ENCODE results near the gene DLK2. TPM values are rescaled to one million over a fixed set of nuclear protein-coding genes. Genes with fewer than 3 reads are reported as not detected.

DLK2 gene
- total and polyA plus RNA-seq, 2 of the 13 experiments (the other 11 are each of a cell fraction or from before 2014, with no cell fraction given), result 1.2 to 3.8 TPM

DNA sequence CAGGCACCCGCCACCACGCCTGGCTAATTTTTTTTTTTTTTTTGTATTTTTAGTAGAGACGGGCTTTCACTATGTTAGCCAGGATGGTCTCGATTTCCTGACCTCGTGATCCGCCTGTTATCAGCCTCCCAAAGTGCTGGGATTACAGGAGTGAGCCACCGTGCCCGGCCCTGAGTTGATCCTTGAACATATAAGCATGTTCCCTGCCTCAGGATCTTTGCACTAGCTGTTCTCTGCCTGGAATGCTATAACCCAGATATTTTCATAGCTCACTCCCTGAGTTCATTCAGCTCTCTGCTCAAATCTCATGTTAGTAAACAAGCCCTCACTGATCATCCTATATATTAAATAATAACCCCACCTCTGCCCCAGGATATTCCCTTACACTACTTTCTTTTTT lies 9.0 kb upstream of the DLK2 start:
- Histone ChIP-seq H3K79me2 (ENCODE audit: insufficient read depth, low read length) (no peaks in the 10 kb centered on the region), H3K9ac (ENCODE audit: insufficient read depth, low read depth, low read length) (no peak overlapping the region), H3K27me3 (ENCODE audit: control insufficient read depth in 1 of 2, insufficient read depth in 2 of 2, low read length in 2 of 2) (peaks cover 0 to 17% of the 10 kb centered on the region in 2 experiments; a peak in 3 of 5 replicates), H4K20me1 (ENCODE audit: insufficient read depth, low read length) (no peaks in the 10 kb centered on the region), H3K4me2 (ENCODE audit: low read depth, low read length) (0 out of 2 replicates have a peak overlapping the region, but pooled peaks have one; percentile 3), H3K9me3 (ENCODE audit: low read length) (no peaks in the 10 kb centered on the region), H2AFZ (ENCODE audit: low read length) (no peak overlapping the region), H3K4me3 (replicated peaks in 1 of 3; ENCODE audit: insufficient read depth in 1 of 3, low read depth in 2 of 3, low read length in 3 of 3) (no peak overlapping the region), H3K36me3 (replicated peaks in 1 of 2; ENCODE audit: control insufficient read depth in 1 of 2, insufficient read depth in 2 of 2, low read length in 2 of 2) (no peaks in the 10 kb centered on the region), H3K27ac (ENCODE audit: extremely low read length, insufficient read depth, low read length) (no peak overlapping the region), H3K4me1 (ENCODE audit: insufficient read depth, low read length) (no peaks in the 10 kb centered on the region)
- BruUV-seq (replicated peaks), result no TSS peak
- ChIA-PET CTCF (ENCODE audit: low intra/inter-chr PET ratio, low total read pairs) (no interaction called here), POLR2A (interaction anchor here (0.8 kb wide), 2 partner anchors 30 to 32 kb away, joined by 3 to 4 read pairs; no protein-coding TSS in a partner anchor)
- in situ Hi-C loops (cut with HindIII; ENCODE audit: extremely low pct_ligation_motif_present, low pct_unique_long_range_greater_than_20kb), result no loop called here
- ATAC-seq (no peak), FAIRE-seq (no peak), DNase-seq (ENCODE audit: low spot score) (no peak)
- peak; percentile 82; the same call in 1 of the 2 replicates for TF ChIP-seq ZMYM3 (CRISPR knock-in tag; IDR thresholded peaks at IDR 0.05)
- TF ChIP-seq, protein P1, sequence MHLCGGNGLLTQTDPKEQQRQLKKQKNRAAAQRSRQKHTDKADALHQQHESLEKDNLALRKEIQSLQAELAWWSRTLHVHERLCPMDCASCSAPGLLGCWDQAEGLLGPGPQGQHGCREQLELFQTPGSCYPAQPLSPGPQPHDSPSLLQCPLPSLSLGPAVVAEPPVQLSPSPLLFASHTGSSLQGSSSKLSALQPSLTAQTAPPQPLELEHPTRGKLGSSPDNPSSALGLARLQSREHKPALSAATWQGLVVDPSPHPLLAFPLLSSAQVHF (CRISPR knock-in tag; IDR thresholded peaks at IDR 0.05), result no peak
- no peak for TF ChIP-seq MATR3 (CRISPR knock-in tag; IDR thresholded peaks at IDR 0.05)
- no peak for TF ChIP-seq NAIF1 (CRISPR knock-in tag; IDR thresholded peaks at IDR 0.05; ENCODE audit: borderline replicate concordance)
- no peak for TF ChIP-seq SKI (IDR thresholded peaks at IDR 0.05; ENCODE audit: partially characterized antibody)
- intact Hi-C loops (cut with micrococcal nuclease; ENCODE audit: unreplicated experiment), result no loop called here
- WGBS (ENCODE audit: low lambda C conversion rate), result 10% methylated on average over 8 of the region's 8 CpGs

DNA sequence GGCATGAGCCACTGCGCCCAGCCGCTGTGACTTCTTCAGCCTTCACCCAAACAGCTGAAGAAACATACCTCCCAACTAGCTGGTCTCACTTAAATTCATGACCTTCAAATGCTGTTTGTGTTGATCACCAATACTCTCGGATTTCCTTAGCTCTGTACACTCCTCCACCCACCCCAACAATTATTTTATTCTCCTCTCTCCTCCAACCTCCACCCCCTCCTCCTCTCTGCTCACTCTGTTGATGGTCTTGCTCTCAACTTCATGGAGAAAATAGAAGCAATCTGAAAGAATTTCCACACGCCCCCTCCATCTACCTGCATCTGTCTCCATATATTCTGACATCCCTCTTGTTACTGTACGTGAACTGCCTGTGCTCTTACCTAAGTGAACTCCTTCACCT lies 6.6 kb upstream of the DLK2 start:
- H3K27me3 ChIP-seq (ENCODE audit: control insufficient read depth in 1 of 2, insufficient read depth in 2 of 2, low read length in 2 of 2), result peaks cover 0 to under 1% of the 10 kb centered on the region in 2 experiments; a peak in 1 of 5 replicates

More for the DNA sequence above, 6.6 kb upstream of the DLK2 start:
- TF ChIP-seq, protein P2, sequence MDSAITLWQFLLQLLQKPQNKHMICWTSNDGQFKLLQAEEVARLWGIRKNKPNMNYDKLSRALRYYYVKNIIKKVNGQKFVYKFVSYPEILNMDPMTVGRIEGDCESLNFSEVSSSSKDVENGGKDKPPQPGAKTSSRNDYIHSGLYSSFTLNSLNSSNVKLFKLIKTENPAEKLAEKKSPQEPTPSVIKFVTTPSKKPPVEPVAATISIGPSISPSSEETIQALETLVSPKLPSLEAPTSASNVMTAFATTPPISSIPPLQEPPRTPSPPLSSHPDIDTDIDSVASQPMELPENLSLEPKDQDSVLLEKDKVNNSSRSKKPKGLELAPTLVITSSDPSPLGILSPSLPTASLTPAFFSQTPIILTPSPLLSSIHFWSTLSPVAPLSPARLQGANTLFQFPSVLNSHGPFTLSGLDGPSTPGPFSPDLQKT (CRISPR knock-in tag; IDR thresholded peaks at IDR 0.05; ENCODE audit: borderline replicate concordance), result no peak
- TF ChIP-seq ETV5 (CRISPR knock-in tag; IDR thresholded peaks at IDR 0.05; ENCODE audit: borderline replicate concordance) (no peak), ZNF614 (CRISPR knock-in tag; IDR thresholded peaks at IDR 0.05; ENCODE audit: borderline replicate concordance) (no peak), TCF7 (IDR thresholded peaks at IDR 0.05; ENCODE audit: low read depth) (no peak), RFXAP (CRISPR knock-in tag; IDR thresholded peaks at IDR 0.05; ENCODE audit: borderline replicate concordance) (no peak), ZNF430 (CRISPR knock-in tag; IDR thresholded peaks at IDR 0.05) (no peak)
- TF ChIP-seq, protein P3, sequence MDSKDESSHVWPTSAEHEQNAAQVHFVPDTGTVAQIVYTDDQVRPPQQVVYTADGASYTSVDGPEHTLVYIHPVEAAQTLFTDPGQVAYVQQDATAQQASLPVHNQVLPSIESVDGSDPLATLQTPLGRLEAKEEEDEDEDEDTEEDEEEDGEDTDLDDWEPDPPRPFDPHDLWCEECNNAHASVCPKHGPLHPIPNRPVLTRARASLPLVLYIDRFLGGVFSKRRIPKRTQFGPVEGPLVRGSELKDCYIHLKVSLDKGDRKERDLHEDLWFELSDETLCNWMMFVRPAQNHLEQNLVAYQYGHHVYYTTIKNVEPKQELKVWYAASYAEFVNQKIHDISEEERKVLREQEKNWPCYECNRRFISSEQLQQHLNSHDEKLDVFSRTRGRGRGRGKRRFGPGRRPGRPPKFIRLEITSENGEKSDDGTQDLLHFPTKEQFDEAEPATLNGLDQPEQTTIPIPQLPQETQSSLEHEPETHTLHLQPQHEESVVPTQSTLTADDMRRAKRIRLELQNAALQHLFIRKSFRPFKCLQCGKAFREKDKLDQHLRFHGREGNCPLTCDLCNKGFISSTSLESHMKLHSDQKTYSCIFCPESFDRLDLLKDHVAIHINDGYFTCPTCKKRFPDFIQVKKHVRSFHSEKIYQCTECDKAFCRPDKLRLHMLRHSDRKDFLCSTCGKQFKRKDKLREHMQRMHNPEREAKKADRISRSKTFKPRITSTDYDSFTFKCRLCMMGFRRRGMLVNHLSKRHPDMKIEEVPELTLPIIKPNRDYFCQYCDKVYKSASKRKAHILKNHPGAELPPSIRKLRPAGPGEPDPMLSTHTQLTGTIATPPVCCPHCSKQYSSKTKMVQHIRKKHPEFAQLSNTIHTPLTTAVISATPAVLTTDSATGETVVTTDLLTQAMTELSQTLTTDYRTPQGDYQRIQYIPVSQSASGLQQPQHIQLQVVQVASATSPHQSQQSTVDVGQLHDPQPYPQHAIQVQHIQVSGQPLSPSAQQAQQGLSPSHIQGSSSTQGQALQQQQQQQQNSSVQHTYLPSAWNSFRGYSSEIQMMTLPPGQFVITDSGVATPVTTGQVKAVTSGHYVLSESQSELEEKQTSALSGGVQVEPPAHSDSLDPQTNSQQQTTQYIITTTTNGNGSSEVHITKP (CRISPR knock-in tag; IDR thresholded peaks at IDR 0.05; ENCODE audit: low read depth), result no peak
- Histone ChIP-seq H3K4me3 (replicated peaks in 1 of 3; ENCODE audit: insufficient read depth in 1 of 3, low read depth in 2 of 3, low read length in 3 of 3) (no peak overlapping the region), H2AFZ (ENCODE audit: low read length) (no peak overlapping the region), H3K79me2 (ENCODE audit: insufficient read depth, low read length) (no peaks in the 10 kb centered on the region), H3K27ac (ENCODE audit: extremely low read length, insufficient read depth, low read length) (no peak overlapping the region), H4K20me1 (ENCODE audit: insufficient read depth, low read length) (no peaks in the 10 kb centered on the region), H3K4me2 (ENCODE audit: low read depth, low read length) (no peak overlapping the region), H3K9me3 (ENCODE audit: low read length) (no peaks in the 10 kb centered on the region), H3K9ac (ENCODE audit: insufficient read depth, low read depth, low read length) (no peak overlapping the region), H3K4me1 (ENCODE audit: insufficient read depth, low read length) (peaks cover 7% of the 10 kb centered on the region), H3K36me3 (replicated peaks in 1 of 2; ENCODE audit: control insufficient read depth in 1 of 2, insufficient read depth in 2 of 2, low read length in 2 of 2) (no peaks in the 10 kb centered on the region)
- POLR2A ChIA-PET, result interaction anchor here (1.4 to 1.9 kb wide), 2 partner anchors 35 to 233 kb away, joined by 3 to 4 read pairs; partner anchors contain the start of gene DNPH1
- DNase-seq (ENCODE audit: low spot score), result no peak
- WGBS (ENCODE audit: low lambda C conversion rate), result 32% methylated on average over 5 of the region's 5 CpGs
- in situ Hi-C loops (cut with HindIII; ENCODE audit: extremely low pct_ligation_motif_present, low pct_unique_long_range_greater_than_20kb), result no loop called here
- CTCF ChIA-PET (ENCODE audit: low intra/inter-chr PET ratio, low total read pairs), result no interaction called here
- BruUV-seq (replicated peaks), result no TSS peak
- no peak for FAIRE-seq
- intact Hi-C loops (cut with micrococcal nuclease; ENCODE audit: unreplicated experiment), result no loop called here
- ATAC-seq, result no peak; the same call in 2 of the 3 replicates
